Measurements from ENCODE around the gene CYB561A3.
A peak's percentile ranks its signal among the peaks of the same experiment; 100 is the strongest.

CYB561A3 gene

DNA sequence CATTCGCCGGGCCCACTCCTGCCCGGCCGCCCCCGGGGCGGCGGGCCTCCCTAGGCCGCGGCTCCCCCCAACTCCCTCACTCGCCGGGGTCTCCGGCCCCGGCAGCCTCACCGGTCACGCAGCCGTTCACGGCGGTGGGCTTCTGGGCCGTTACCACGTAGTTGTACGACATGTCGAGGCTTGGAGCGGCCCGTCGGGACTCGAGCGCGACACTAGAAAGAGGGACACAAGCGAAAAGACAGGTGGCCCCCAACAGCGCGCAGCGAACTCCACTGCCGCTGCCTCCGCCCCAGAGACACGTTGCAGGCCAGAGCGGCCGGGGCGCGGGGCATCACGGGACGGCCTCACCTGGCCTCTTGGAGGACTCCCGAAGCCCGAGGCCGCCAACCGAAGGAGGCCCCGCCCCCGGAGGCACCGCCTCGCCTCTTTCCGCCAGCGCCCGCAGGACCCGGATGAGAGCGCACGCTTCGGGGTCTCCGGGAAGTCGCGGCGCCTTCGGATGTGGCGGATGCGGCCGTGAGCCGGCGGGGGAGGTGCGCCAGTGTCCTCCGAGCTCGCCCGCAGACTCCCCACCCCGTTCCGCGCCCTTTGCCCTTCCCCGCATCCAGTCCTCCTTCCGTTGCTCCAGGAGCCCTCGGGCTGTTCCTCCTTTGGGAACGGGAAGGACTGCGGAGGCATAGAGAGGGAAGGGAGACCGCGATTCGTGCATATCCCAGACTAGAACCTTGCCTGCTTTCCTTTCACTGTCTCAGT, 28.7 kb downstream of the CYB561A3 start, which contains the start of the genes DDB1 and TKFC:
Gene DDB1, minus strand, starts transcription at position 309 of the 753 bp plus-strand sequence. Its CDS starts 137 bp downstream, at position 172.
Gene TKFC, plus strand, starts transcription at position 432 of the 753 bp plus-strand sequence. CDS start 1,501 bp downstream, outside the sequence.
- Mint-ChIP-seq H3K27me3 (no peaks in the 10 kb centered on the region), H3K4me1 (ENCODE audit: low read depth) (peaks cover 70% of the 10 kb centered on the region), H3K27ac (peak within 1 kb of the TSS; percentile 98), H3K9me3 (no peaks in the 10 kb centered on the region), H3K4me3 (peak within 1 kb of the TSS; percentile 91), H3K36me3 (ENCODE audit: low read depth) (peaks cover 56% of the 10 kb centered on the region)
- DNase-seq = peak; percentile 98

DNA sequence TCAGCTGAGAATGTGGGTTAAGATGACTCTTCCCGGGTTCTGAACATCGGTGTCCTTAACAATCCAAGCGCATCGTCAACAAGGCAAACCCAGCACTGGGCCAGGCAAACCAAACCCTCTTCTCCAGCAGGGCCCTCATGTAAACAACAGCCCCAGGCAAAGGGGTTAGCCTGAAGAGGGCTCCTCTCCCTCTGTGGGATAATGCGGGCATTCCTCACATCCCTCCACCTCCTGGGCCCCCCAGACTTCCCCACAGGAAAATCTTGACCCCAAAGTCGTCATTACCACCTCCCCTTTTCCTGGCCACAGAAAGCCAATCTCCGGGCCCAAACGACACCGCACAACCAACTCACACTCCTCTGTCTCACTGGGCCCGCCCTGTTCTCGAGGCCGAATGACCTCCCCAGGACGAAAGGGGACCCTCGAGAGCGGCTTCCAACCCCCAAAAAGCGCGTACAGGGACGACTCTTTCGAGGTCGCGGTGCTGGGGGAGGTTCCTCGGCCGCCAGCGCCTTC, 29.3 kb downstream of the CYB561A3 start:
- peaks cover 61% of the 10 kb centered on the region for H3K36me3 Mint-ChIP-seq (ENCODE audit: low read depth)
- H3K4me1 Mint-ChIP-seq (ENCODE audit: low read depth) = peaks cover 76% of the 10 kb centered on the region
- H3K4me3 Mint-ChIP-seq = peak overlapping the region; percentile 91
- H3K9me3 Mint-ChIP-seq = no peaks in the 10 kb centered on the region
- DNase-seq = no peak
- peak overlapping the region; percentile 98 for H3K27ac Mint-ChIP-seq
- no peaks in the 10 kb centered on the region for H3K27me3 Mint-ChIP-seq

DNA sequence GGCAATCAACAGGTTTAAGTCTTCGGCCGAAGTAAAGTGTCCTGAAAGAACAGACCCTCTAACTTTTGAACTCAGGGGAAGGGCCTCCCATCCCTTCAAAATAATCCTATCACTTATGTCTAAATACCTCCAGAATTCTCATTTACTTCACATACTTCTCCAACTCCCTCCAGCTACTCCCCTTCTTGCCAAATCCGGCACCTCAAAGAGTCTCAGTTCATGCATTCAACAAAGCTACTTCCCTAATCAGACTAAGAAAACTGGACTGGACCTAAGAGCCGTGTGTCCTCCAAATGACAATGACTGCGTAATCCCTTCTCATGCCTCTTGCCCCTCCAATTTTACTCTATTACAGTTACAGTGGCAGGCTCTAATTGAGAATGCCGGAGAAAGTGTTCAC, 30.0 kb downstream of the CYB561A3 start:
- no peak for DNase-seq
- peak overlapping the region; percentile 91 for H3K4me3 Mint-ChIP-seq
- H3K36me3 Mint-ChIP-seq (ENCODE audit: low read depth) = peaks cover 67% of the 10 kb centered on the region
- H3K9me3 Mint-ChIP-seq = no peaks in the 10 kb centered on the region
- no peaks in the 10 kb centered on the region for H3K27me3 Mint-ChIP-seq
- peaks cover 72% of the 10 kb centered on the region for H3K4me1 Mint-ChIP-seq (ENCODE audit: low read depth)
- H3K27ac Mint-ChIP-seq = peak overlapping the region; percentile 98

DNA sequence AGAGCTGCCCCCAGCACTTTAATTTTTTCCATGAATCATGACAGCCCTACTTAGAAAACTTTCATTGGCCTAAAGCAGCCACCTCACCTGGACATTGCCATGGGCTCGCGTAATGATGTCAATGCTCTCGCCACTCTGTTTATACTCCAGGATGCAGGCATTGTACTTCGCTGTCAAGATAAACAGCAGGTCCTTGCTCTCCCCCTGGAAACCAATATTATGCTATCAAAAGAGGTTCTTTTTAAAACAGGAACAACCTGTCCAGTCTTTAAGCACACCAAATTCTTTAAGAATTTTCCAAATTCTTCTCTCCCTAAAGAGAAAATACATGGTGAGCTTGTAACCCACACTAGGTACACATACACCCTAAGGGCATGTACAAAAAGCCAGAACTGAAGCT, 31.8 kb downstream of the CYB561A3 start:
- Mint-ChIP-seq H3K36me3 (ENCODE audit: low read depth) (peaks cover 85% of the 10 kb centered on the region), H3K4me1 (ENCODE audit: low read depth) (peaks cover 62% of the 10 kb centered on the region), H3K27ac (peak overlapping the region; percentile 98), H3K4me3 (no peak overlapping the region), H3K27me3 (no peaks in the 10 kb centered on the region), H3K9me3 (no peaks in the 10 kb centered on the region)
- no peak for DNase-seq

DNA sequence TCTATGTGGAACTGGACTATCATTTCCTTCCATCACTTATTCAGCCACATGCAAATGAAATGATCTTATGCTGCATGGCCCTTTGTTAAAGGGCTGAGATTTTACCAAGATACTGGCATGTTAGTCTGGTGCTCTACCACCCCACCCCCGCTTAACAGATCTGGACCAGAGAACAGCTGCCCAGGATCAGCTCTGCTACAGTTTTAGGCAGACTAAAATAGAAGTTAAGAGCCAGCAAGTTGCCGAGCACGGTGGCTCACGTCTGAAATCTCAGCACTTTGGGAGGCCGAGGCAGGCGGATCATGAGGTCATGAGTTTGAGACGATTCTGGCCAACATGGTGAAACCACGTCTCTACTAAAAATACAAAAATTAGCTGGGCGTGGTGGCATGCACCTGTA, 33.3 kb downstream of the CYB561A3 start:
- Mint-ChIP-seq H3K27ac (no peak overlapping the region), H3K27me3 (no peaks in the 10 kb centered on the region), H3K9me3 (no peaks in the 10 kb centered on the region), H3K4me3 (no peak overlapping the region), H3K36me3 (ENCODE audit: low read depth) (peaks cover 97% of the 10 kb centered on the region), H3K4me1 (ENCODE audit: low read depth) (peaks cover 49% of the 10 kb centered on the region)
- no peak for DNase-seq

DNA sequence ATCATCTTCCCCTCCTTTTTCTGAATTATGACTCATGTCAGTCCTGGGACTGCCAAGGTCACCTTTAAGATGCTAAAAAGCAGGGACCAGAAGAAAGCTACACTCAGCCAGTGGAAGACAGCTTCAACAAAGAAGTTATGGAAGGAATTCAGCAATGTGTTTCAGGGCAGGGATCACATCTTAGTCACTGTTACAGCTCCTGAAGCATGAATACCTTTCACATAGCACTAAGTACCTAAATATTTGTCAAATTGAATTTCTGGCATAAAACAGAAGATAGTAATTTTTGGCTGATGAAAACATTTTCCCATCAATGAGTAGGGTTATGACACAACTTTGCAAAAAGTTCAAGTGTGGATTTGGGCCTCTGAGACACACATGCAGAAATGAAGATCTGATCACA, 34.0 kb downstream of the CYB561A3 start:
- Mint-ChIP-seq H3K9me3 (no peaks in the 10 kb centered on the region), H3K27me3 (no peaks in the 10 kb centered on the region), H3K4me3 (no peak overlapping the region), H3K36me3 (ENCODE audit: low read depth) (peaks cover 98% of the 10 kb centered on the region), H3K4me1 (ENCODE audit: low read depth) (peaks cover 46% of the 10 kb centered on the region), H3K27ac (no peak overlapping the region)
- no peak for DNase-seq

DNA sequence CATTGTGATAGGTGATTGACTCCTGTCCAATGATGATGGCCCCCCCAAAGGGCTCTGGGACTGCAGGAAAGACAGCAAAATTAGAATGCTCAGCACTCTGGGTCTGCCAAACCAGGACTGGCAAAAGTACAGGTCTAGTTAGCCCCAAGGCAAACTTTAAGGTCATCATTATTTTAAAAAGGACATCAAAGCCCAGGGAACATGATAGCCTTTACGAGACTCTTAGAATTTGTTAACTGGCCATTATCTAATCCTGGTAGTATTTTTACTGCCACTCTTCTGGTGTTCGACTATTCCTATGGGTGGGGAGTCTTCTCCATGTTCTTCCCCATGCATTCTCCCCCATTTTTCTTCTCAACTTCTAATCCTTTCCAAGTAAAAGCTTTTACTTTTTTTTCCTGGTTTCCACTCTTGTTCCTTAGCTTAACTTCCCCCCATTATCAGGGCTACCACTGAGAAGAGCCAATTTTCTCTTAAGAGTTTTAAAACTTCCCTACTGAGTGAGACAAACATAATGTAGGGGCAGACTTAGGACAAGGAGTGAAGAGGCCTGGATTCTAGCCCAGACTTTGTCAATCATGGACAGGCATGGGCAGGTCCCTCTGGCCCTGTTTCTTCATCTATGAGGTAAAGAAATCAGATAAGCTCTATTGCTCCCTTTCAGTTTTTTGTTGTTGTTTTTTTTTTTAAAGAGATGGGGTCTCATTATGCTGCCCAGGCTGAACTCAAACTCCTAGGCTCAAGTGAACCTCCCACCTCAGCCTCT, 35.9 kb downstream of the CYB561A3 start:
- no peak for DNase-seq
- Mint-ChIP-seq H3K27ac (peak overlapping the region; percentile 60), H3K4me1 (ENCODE audit: low read depth) (peaks cover 33% of the 10 kb centered on the region), H3K9me3 (no peaks in the 10 kb centered on the region), H3K4me3 (no peak overlapping the region), H3K27me3 (no peaks in the 10 kb centered on the region), H3K36me3 (ENCODE audit: low read depth) (peaks cover 98% of the 10 kb centered on the region)

DNA sequence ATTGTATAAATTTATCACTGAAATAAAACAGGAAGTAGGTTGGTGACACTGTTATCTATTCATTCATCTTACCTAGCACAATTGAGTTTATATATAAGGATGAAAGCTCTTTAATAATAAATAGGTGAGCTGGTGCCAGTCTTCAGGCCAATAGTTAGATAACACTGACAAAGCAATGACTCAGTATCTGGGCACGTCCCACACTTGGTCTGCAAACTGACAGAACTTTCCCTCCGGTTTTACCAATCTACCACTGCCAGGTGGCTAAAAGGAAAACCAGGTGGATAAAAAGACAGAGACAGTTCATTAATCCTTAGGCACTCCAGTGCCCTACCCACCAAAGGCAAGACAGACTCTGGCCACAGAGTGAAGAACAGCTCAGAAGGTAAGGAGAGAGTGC, 46.4 kb downstream of the CYB561A3 start:
- peaks cover 3% of the 10 kb centered on the region for H3K4me1 Mint-ChIP-seq (ENCODE audit: low read depth)
- no peaks in the 10 kb centered on the region for H3K27me3 Mint-ChIP-seq
- H3K9me3 Mint-ChIP-seq = no peaks in the 10 kb centered on the region
- H3K36me3 Mint-ChIP-seq (ENCODE audit: low read depth) = peaks cover 42% of the 10 kb centered on the region
- no peak overlapping the region for H3K4me3 Mint-ChIP-seq
- peak overlapping the region; percentile 2 for H3K27ac Mint-ChIP-seq
- no peak for DNase-seq

DNA sequence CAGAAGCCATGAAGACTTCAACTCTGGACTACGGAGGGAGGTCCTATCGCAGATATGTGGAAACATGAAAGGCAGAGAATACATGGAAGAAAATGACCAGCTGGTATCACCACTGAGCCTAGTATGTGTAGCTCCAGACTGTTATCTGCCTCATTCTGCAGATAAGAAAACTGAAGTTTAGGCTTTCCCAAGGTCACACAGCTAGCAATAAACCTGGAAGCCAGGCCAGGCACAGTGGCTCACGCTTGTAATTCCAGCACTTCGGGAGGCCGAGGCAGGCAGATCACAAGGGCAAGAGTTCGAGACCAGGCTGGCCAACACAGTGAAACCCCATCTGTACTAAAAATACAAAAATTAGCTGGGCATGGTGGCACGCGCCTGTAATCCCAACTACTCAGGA, 50.9 kb downstream of the CYB561A3 start:
- no peak for DNase-seq
- Mint-ChIP-seq H3K9me3 (no peaks in the 10 kb centered on the region), H3K36me3 (ENCODE audit: low read depth) (peaks cover 6% of the 10 kb centered on the region), H3K27me3 (no peaks in the 10 kb centered on the region), H3K27ac (no peak overlapping the region), H3K4me3 (no peak overlapping the region), H3K4me1 (ENCODE audit: low read depth) (peaks cover 7% of the 10 kb centered on the region)

DNA sequence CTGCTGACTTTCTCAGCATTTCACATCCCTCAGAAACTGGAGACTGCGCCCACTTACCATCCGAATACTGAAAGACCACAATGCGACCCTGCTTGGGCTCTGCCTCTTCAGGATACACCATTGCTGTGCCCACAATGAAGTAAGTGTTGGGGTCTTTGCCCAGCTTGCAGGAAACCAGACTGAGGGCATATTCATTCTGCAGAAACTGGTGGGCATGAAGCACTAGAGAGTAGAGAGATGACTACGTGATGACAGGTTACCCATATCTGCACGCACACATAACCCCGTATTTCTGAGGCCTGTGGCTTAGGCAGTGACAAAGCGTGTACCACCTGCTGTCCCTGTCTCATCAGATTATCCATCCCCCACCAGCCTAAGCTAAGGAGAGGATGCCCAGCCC, 51.9 kb downstream of the CYB561A3 start:
- no peak for DNase-seq
- H3K27ac Mint-ChIP-seq = no peak overlapping the region
- H3K9me3 Mint-ChIP-seq = no peaks in the 10 kb centered on the region
- H3K4me3 Mint-ChIP-seq = no peak overlapping the region
- peaks cover 7% of the 10 kb centered on the region for H3K4me1 Mint-ChIP-seq (ENCODE audit: low read depth)
- no peaks in the 10 kb centered on the region for H3K27me3 Mint-ChIP-seq
- H3K36me3 Mint-ChIP-seq (ENCODE audit: low read depth) = no peaks in the 10 kb centered on the region

DNA sequence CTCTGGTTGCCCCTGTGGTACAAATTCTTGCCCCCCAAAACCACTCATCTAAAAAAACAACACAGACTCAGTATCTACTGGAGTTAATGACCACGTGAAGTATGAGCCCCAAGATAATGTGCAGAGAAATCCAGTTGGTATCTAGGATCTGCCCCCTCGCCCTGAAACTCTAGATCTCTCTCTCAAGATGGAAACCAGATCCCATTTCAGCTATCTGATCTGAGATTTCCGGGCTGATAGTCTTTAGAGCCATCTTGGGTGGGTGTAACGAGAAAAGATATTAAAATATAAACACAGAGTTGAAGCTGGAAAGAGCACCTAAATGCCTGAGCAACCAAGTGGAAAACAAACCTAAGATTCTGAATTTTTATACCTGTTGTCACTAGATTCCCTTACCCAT, 52.5 kb downstream of the CYB561A3 start:
- peaks cover 7% of the 10 kb centered on the region for H3K4me1 Mint-ChIP-seq (ENCODE audit: low read depth)
- no peaks in the 10 kb centered on the region for H3K27me3 Mint-ChIP-seq
- H3K4me3 Mint-ChIP-seq = no peak overlapping the region
- H3K36me3 Mint-ChIP-seq (ENCODE audit: low read depth) = no peaks in the 10 kb centered on the region
- H3K27ac Mint-ChIP-seq = no peak overlapping the region
- H3K9me3 Mint-ChIP-seq = no peaks in the 10 kb centered on the region
- DNase-seq = no peak

DNA sequence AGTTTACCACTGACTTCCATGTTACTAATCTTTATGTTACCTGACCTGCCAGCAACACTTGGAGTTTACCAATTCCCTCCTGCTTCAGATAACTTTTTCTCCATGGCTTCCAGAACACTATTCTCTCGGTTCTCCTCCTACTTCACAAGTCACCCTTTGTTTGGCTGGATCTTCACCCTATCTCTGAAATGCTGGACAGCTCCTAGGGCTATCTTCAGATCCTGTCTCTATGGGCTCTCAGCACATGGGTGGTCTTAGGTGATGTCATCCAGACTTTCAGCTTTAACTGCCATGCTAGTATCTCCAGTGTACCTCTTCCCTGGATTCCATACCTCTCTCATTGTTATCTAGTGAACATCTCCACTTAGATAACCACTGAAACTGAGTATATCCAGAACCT, 54.3 kb downstream of the CYB561A3 start:
- no peaks in the 10 kb centered on the region for H3K9me3 Mint-ChIP-seq
- no peak overlapping the region for H3K27ac Mint-ChIP-seq
- no peaks in the 10 kb centered on the region for H3K36me3 Mint-ChIP-seq (ENCODE audit: low read depth)
- no peaks in the 10 kb centered on the region for H3K27me3 Mint-ChIP-seq
- peaks cover 7% of the 10 kb centered on the region for H3K4me1 Mint-ChIP-seq (ENCODE audit: low read depth)
- no peak overlapping the region for H3K4me3 Mint-ChIP-seq
- no peak for DNase-seq

DNA sequence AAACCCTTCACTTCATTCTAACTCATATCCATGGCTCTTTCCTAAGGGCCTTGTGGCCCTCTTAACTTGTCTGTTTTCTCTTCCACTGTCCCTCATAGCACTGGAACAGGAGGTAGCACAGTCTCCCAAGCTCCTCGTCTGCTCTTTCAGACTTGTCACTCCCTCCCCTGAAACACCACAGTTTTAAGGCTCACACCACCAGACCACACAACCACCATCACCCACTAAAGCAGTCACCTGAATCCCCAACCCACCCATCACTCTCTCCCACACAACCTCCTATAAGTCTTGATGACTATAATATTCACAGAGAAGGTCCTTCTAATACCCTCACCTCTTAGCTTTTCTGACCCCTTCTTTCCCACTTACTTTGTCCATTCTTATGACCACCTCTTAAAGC, 55.5 kb downstream of the CYB561A3 start:
- Mint-ChIP-seq H3K36me3 (ENCODE audit: low read depth) (no peaks in the 10 kb centered on the region), H3K27ac (no peak overlapping the region), H3K4me1 (ENCODE audit: low read depth) (peaks cover 7% of the 10 kb centered on the region), H3K27me3 (no peaks in the 10 kb centered on the region), H3K9me3 (no peaks in the 10 kb centered on the region), H3K4me3 (no peak overlapping the region)
- DNase-seq = no peak

DNA sequence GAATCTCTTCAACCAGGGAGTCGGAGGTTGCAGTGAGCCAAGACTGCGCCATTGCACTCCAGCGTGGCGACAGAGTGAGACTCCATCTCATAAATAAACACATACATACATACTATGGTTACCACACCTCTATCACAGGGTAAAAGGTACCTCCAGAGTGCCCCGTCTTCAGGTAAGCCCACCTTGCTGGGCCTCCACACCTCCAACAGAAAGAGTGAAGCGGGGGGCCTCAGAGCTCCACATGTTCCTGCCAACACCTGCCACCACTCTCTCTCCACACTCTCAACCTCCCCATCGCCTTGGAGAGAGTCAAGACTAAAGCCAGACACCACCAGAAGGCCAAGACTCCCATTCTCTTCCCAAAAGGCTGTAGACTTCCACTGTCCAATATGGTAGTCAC, 56.3 kb downstream of the CYB561A3 start:
- no peaks in the 10 kb centered on the region for H3K9me3 Mint-ChIP-seq
- H3K27ac Mint-ChIP-seq = no peak overlapping the region
- H3K36me3 Mint-ChIP-seq (ENCODE audit: low read depth) = no peaks in the 10 kb centered on the region
- no peaks in the 10 kb centered on the region for H3K27me3 Mint-ChIP-seq
- no peak for DNase-seq
- H3K4me1 Mint-ChIP-seq (ENCODE audit: low read depth) = peaks cover 9% of the 10 kb centered on the region
- H3K4me3 Mint-ChIP-seq = no peak overlapping the region

DNA sequence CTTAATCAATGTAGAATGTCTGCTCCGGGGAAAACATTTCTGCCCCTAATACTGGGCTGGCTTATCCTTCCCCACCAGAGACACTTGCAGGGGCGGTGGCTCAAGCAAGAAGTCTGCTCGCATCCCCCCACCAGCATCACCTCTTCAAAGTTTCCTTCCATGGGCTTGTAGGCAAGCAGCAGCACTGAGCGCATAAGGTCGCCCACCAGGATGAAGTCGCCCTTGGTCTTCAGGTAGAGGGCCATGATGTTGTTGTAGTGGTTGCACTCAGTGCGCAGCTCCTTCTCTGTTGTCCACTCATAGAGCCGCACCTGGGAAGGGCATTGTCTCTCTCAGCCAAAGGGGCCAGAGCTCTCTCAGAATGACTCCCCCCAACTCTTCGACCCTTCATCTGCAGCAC, 58.0 kb downstream of the CYB561A3 start:
- Mint-ChIP-seq H3K4me3 (no peak overlapping the region), H3K27ac (no peak overlapping the region), H3K36me3 (ENCODE audit: low read depth) (no peaks in the 10 kb centered on the region), H3K9me3 (no peaks in the 10 kb centered on the region), H3K27me3 (no peaks in the 10 kb centered on the region), H3K4me1 (ENCODE audit: low read depth) (peaks cover 15% of the 10 kb centered on the region)
- no peak for DNase-seq
